HepG2 (cell line): ENCODE results near the gene SF3A2. TPM values are rescaled to one million over a fixed set of nuclear protein-coding genes. Genes with fewer than 3 reads are reported as not detected.

Experiments used
- BCL3 ChIP-seq: sonication (generic); formaldehyde crosslinking; IDR thresholded peaks from 2 replicates; pipeline ENCODE4 v1.5.1; 2020; ENCODE audit warnings: mild to moderate bottlenecking, missing genetic modification reagents, moderate library complexity
- CAMTA2 ChIP-seq: sonication (generic); formaldehyde crosslinking; IDR thresholded peaks from 2 replicates; pipeline ENCODE4 v1.4.0; 2020; ENCODE audit warnings: mild to moderate bottlenecking, missing genetic modification reagents, borderline replicate concordance
- CHCHD3 ChIP-seq: sonication (generic); formaldehyde crosslinking; IDR thresholded peaks from 2 replicates; pipeline ENCODE4 v1.8.0; 2022; ENCODE audit warnings: mild to moderate bottlenecking, missing genetic modification reagents, moderate library complexity
- ESRRA ChIP-seq: sonication (generic); formaldehyde crosslinking; IDR thresholded peaks from 2 replicates; pipeline ENCODE4 v1.5.1; 2020; ENCODE audit warnings: mild to moderate bottlenecking, low read depth, missing genetic modification reagents
- HOMEZ ChIP-seq: IDR thresholded peaks from 2 replicates; pipeline ENCODE4 v1.6.1; 2016; ENCODE audit warnings: low read depth
- IRF2 ChIP-seq: IDR thresholded peaks from 2 replicates; pipeline ENCODE4 v1.6.1; 2018; ENCODE audit warnings: missing genetic modification reagents, missing compliant biosample characterization
- KDM1A ChIP-seq: IDR thresholded peaks from 2 replicates; pipeline ENCODE4 v1.6.1; 2016; ENCODE audit warnings: missing compliant biosample characterization
- MEIS1 ChIP-seq: sonication (generic); formaldehyde crosslinking; IDR thresholded peaks from 2 replicates; pipeline ENCODE4 v1.9.0; 2021; ENCODE audit warnings: mild to moderate bottlenecking, missing genetic modification reagents, moderate library complexity, borderline replicate concordance
- NFIC ChIP-seq: IDR thresholded peaks from 2 replicates; pipeline ENCODE4 v1.6.1; 2012; ENCODE audit warnings: mild to moderate bottlenecking, low read length, inconsistent platforms
- PATZ1 ChIP-seq: sonication (generic); formaldehyde crosslinking; IDR thresholded peaks from 2 replicates; pipeline ENCODE4 v1.4.0; 2020; ENCODE audit warnings: missing genetic modification reagents
- SNAI1 ChIP-seq: sonication (generic); formaldehyde crosslinking; IDR thresholded peaks from 2 replicates; pipeline ENCODE4 v1.5.0; 2020; ENCODE audit warnings: mild to moderate bottlenecking, missing genetic modification reagents, borderline replicate concordance
- SNRNP70 ChIP-seq: fragments of 200-400 bp; formaldehyde crosslinking; IDR thresholded peaks from 2 replicates; pipeline ENCODE4 v1.6.1; 2017; ENCODE audit warnings: mild to moderate bottlenecking, low read depth, low read length, moderate library complexity
- ZHX2 ChIP-seq, 2 experiments: sonication (generic) in 1 of 2; formaldehyde crosslinking in 1 of 2; IDR thresholded peaks; 2 replicates each; pipeline versions ENCODE4 v1.6.1 to v1.9.0; 2014 to 2022; ENCODE audit warnings: antibody characterized with exemption in 1 of 2, borderline replicate concordance in 1 of 2, inconsistent platforms in 1 of 2, low read depth in 1 of 2, missing genetic modification reagents in 1 of 2
- ZNF496 ChIP-seq: sonication (generic); formaldehyde crosslinking; IDR thresholded peaks from 2 replicates; pipeline ENCODE4 v1.8.1; 2023; ENCODE audit warnings: mild to moderate bottlenecking, moderate library complexity, missing genetic modification reagents; ENCODE audit not compliant: insufficient replicate concordance
- ZNF543 ChIP-seq: sonication (generic); formaldehyde crosslinking; IDR thresholded peaks from 2 replicates; pipeline ENCODE4 v1.4.0; 2020; ENCODE audit warnings: mild to moderate bottlenecking, missing genetic modification reagents
- ZSCAN20 ChIP-seq: sonication (generic); formaldehyde crosslinking; IDR thresholded peaks from 2 replicates; pipeline ENCODE4 v1.4.0; 2020; ENCODE audit warnings: missing genetic modification reagents, mild to moderate bottlenecking, borderline replicate concordance
- ZSCAN21 ChIP-seq: sonication (generic); formaldehyde crosslinking; IDR thresholded peaks from 2 replicates; pipeline ENCODE4 v1.8.0; 2022; ENCODE audit warnings: mild to moderate bottlenecking, missing genetic modification reagents, moderate library complexity, borderline replicate concordance
- polyA plus RNA-seq, 8 experiments: library from polyadenylated mRNA; depleted of rRNA in 3 of 8; stranded (reverse) in 7 of 8; unstranded in 1 of 8; fragments of >200 nt; fragmentation: Illumina TruSeq in 4 of 8; extraction: Trizol in 4 of 8; gene quantifications; 2 replicates each; pipeline versions ENCODE4 v1.2.1 to v1.2.3, GENCODE V29; 2011 to 2016; ENCODE audit warnings: low read depth in 4 of 8, missing spikeins in 1 of 8, mixed read lengths in 1 of 8; ENCODE audit not compliant: insufficient read depth in 1 of 8
- total RNA-seq, 5 experiments: library from RNA; depleted of rRNA; stranded (reverse); fragments of >200 nt; fragmentation: Illumina TruSeq; extraction: Trizol; gene quantifications; 2 replicates each; pipeline ENCODE4 v1.2.3, GENCODE V29; 2016; ENCODE audit warnings: low read depth in 1 of 5

The SF3A2 gene
- total and polyA plus RNA-seq, 2 of the 13 experiments (the other 11 are each of a cell fraction or from before 2014, with no cell fraction given): 8.6 to 8.8 TPM

- no peak for TF ChIP-seq ZHX2 (IDR thresholded peaks at IDR 0.05; ENCODE audit: low read depth)
- no peak for TF ChIP-seq ZHX2 (CRISPR knock-in tag; IDR thresholded peaks at IDR 0.05; ENCODE audit: borderline replicate concordance)
- no peak for TF ChIP-seq ZNF496
- TF ChIP-seq CAMTA2 (CRISPR knock-in tag): no peak
- TF ChIP-seq HOMEZ (CRISPR knock-in tag): no peak
- no peak for TF ChIP-seq ZNF543 (CRISPR knock-in tag)
- no peak for TF ChIP-seq KDM1A (CRISPR knock-in tag)
- no peak for TF ChIP-seq NFIC
- TF ChIP-seq SNAI1: no peak
- no peak for TF ChIP-seq CHCHD3 (CRISPR knock-in tag)
- no peak for TF ChIP-seq ZSCAN21 (CRISPR knock-in tag)
- no peak for TF ChIP-seq MEIS1 (CRISPR knock-in tag)
- no peak for TF ChIP-seq ESRRA
- TF ChIP-seq PATZ1 (CRISPR knock-in tag): peak; percentile 84
- no peak for TF ChIP-seq SNRNP70
- TF ChIP-seq ZSCAN20 (CRISPR knock-in tag): no peak
- no peak for TF ChIP-seq BCL3
- TF ChIP-seq IRF2: no peak
Observed at GRCh38 chr19:2282062-2282861, 45.6 kb downstream of the SF3A2 start, which contains the start of gene PEAK3 (continued).
